Stimulated activated CD8-positive, alpha-beta memory T cell treated with anti-CD3 and anti-CD28 coated beads, Interleukin-4, amount 100 ng/mL, for 1 hour (primary cell): Measurements from ENCODE around the gene TP73.

Experiments used
- DNase-seq, 2 donors: peaks; one replicate each; pipeline ENCODE4 v3.0.0-alpha.2; 2020; ENCODE audit warnings: low read depth in 2 of 2, low spot score in 1 of 2

Gene TP73

DNA sequence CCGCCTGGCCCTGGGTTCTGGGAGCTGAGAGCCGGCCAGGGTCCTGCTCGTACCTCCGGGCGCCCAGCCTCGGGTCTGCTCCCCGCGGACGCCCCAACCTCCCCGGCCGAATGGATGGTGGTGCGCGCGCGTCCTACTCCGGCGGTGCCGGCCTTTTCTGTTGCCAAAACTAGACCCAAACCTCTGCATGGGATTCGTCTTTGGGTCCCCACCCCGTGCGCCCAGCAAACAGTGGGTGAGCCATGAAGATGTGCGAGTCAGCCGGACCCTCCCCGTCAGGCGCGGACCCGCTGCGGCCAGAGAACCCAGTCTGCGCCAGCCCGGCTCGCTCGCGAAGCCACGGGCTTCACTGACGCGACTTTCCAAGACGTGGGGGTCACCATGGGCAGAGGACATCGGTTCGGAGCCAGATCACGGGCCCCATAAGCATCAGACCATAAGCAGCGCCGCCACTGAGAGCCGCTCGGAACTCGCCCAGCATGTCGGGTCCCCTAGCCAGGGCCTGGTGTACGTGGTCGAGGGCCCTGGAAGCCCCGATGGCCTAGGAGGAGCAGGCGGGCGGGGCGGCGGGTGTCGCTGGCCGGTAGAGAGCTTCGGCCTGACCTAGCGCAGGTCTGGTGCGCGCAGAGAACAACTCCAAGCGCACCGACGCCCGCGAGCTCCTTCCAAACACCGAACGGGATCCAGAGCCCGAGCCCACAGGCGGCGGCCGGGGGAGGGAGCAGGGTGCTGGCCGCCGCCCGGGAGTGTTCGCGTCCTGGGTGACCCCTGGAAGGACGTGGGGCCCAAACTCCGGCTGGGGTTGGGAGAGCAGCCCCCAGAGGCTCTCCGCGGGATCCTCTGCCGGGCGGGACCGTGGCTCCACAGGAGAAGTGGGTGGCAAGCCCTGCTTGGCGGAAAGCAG lies 1.0 kb upstream of the TP73 start:
- DNase-seq: no peak

DNA sequence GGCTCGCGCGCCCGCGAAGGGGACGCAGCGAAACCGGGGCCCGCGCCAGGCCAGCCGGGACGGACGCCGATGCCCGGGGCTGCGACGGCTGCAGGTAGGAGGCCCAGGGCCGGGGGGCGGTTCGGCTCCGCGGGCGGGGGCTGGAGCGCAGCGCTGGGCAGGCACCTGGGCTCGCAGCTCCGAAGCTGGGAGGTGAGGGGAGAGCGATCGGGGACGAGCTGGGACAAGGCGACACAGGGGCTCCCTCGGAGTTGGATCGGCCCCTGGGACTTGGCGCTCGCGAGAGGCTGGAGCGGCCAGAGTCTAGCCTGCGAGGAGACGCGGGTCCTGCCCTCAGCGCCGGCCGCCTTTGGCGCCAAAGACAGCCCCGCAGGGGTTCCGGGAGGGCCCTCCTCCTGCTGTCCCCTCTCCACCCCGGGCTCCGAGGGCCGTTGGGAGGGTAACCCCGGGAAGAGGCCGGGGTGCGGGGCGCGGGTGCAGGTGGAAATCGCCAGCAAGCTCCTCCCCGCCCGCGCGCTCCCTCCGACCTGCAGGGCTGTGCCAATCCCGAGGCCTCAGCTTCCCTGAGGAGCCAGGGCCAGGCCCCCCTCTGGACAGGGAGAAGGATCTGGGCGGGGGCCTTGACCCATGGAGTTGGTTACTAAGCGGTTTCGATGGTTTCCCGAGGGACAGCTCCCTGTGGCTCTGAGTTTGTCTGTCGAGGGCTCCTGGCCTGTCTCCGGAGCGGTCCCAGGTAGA lies 401 bp downstream of the TP73 start:
- DNase-seq: no peak

- no peak for DNase-seq
Observed at GRCh38 chr1:3653286-3653618, 936 bp downstream of the TP73 start.

- DNase-seq: no peak
Observed at GRCh38 chr1:3654549-3655281, 2.4 kb downstream of the TP73 start.

GRCh38 chr1:3656450-3657095 lies 4.3 kb downstream of the TP73 start:
- DNase-seq: no peak

DNA sequence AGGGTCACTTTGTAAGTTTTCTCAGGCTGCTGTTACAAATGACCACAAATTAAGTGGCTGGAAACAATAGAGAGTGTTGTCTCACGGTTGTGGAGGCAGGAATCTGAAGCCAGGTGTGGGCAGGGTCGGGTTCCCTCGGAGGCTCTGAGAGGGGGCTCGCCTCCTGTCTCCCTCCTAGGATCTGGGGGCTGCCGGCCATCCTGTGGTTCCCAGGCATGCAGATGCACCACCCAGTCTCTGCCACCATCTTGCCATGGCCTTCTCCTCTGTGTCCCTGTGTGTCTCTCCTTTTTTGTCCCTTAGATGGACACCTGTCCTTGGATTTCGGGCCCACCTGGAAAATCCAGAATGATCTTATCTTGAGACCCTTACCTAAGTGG lies 4.8 kb downstream of the TP73 start:
- no peak for DNase-seq

- no peak for DNase-seq
Observed at GRCh38 chr1:3657578-3658230, 5.4 kb downstream of the TP73 start.

GRCh38 chr1:3658231-3658615 lies 5.9 kb downstream of the TP73 start:
- no peak for DNase-seq

GRCh38 chr1:3659093-3659492 lies 6.8 kb downstream of the TP73 start:
- DNase-seq: no peak

DNA sequence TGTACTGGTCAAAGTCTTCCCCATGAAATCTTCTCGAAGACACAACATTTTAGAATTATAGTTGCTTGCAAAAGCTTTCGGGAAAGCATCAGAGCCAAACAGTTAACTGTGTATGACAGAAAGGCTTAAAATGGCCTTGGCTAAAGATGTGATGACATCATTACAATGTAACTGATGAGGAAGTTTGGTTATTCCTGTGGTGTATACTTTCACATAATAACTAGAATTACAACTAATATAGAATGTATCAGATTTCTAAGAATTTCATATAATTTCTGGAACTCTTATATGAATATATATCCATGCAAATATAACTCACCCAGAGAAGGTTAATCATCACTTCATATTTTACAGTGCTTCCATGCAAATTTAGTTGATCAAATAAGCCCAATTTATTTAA lies 8.4 kb downstream of the TP73 start:
- no peak for DNase-seq

- no peak for DNase-seq
Observed at GRCh38 chr1:3661631-3662030, 9.3 kb downstream of the TP73 start.

GRCh38 chr1:3662080-3662671 lies 9.9 kb downstream of the TP73 start:
- no peak for DNase-seq

DNA sequence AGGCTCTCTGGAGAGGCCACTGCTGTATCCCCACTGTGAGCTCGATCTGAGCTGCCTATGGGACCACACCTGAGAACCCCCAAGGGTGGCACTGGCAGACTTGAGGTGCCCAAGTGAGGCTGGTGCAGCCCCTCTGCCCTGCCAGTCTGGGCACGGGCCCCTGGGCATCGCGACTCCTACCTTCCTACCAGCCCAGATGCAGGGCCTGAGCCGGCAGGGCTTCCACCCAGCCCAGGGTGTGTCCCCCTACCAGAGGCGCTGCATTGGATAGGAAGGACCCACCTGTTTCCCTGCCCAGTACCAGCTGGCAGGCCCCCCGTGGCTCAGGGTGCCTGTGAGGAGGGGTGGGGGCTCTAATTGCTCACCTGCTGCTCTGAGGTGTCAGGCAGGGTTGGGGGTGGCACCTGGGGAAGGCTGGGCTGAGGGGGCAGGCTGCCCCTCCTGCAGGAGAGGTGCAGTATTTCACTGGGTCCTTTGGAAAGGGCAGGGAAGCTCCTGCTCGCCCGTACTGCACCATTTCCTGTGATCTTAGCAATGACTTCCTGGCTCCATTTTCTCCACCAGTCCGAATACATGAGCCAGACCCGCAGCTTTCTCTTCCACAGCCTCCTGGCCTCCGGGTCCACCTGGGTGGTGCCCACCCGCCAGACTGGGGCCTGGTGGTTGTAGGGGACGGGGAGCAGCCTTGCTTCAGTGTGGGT lies 11.8 kb downstream of the TP73 start:
- DNase-seq: no peak

DNA sequence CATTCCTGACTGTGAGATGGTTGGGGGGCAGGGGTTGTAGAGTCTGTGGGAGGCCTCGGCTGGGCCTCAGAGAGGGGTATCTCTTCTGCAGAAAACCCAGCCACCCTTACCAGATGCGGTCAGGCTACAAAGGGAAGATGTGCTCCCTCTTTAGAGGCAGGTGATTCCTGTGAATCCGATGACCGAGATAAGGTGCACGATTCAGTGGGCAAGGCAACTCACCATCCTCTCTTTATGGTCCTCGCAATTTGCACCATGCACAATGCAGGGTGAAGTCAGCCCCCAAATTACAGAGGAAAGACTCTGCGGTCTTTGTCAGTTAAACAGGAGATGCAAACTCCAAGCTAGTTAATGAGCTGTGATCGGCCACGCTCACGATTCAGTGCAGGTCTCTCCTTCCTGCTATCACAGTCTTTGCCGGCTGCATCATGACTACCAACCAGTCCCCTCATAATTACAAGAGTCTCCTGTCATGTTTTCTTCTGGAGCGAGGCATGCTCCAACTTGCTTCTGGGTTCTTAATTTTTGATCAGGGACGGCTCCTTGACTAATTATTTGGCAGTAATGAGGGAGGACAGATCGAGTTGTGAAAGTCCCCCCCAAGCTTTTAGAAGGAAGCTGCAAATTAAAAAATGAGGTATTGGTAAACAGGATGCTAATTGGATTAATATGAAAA lies 12.5 kb downstream of the TP73 start:
- no peak for DNase-seq

GRCh38 chr1:3668148-3668547 lies 15.8 kb downstream of the TP73 start:
- DNase-seq: no peak

DNA sequence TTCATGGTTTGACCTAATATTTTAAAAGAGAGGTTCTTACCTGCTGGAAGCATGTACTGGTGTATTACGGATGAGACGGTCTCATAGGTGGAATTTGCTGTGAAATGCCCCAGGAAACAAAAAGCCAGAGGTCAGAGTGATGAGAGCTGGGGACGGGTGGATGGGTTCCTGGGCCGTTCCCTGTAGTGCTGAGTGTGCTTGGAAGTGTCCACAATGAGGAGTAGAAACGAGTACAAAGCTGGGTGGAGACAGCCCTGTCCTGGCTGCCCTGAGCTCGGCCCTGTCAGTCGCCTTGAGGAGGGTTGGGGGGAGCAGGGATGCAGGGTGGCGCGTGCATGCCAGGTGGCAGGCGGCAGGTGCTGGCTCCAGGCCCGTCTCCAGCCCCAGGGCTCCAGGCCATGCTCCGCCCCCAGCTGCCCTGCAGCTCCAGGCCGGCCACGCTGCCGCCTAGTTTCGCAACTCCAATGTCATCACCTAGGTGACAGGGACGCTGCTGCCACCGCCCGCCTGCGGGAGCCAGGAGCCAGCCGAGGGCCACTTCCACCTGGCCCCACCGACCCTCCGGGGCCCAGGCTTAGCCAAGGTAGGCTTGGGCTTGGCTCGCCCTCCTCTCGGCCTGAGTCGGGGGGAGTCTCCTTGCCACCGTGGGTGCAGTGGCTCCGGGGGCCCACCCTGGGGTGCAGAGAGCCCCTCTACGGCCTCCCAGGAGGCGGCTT lies 16.4 kb downstream of the TP73 start:
- DNase-seq: no peak

GRCh38 chr1:3669421-3669821 lies 17.1 kb downstream of the TP73 start:
- no peak for DNase-seq

DNA sequence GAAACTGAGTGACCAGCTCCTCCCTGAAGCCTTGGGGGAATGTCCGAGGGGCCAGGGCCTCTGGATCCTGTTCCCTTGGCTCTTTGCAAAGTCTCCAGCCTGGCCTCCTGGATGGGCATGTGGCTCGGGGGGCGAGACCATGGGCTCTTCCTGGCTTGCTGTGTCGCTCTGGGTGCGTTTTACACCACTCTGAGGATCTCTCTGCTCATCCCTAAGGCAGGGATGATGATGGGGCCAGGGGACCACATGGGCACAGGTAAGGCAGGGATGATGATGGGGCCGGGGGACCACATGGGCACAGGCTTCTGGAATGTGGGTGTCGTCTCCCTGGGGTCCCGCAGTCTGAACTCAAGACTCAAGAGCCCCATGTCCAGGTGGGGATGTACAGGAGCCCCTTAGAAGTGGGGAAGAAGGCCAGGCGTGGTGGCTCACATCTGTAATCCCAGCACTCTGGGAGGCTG lies 17.7 kb downstream of the TP73 start:
- DNase-seq: no peak

DNA sequence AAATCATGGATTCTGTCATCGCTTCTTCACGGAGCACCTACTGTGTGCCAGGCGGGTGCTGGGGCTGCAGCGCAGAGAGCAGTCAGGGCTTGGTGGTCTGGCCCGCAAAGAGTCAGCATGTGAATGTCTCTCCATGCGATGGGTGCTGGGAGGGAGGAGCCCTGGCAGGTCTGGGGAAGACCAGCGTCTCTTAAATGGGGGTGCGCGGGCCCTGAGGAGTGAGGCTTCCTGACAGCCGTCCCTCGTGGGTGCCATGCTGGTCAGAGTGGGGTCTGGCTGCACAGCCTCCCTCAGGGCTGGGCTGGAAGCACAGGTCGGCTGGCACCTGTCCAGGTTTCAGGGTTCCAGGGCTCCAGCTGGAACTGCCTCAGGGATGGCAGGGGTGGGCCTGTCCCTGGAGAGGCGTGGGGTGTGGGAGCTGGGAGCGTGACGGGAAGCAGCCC lies 18.5 kb downstream of the TP73 start:
- no peak for DNase-seq
